Measurements from ENCODE around the gene GALR3. TPM values are rescaled to one million over a fixed set of nuclear protein-coding genes. Genes with fewer than 3 reads are reported as not detected.
"Not testable (repeated sequence)": the region's sequence is repeated elsewhere in the genome, so short reads cannot be mapped to it uniquely, and the experiment has no call there.

The GALR3 gene
- total RNA-seq, 4 donors from 2014 or later: not detected

DNA sequence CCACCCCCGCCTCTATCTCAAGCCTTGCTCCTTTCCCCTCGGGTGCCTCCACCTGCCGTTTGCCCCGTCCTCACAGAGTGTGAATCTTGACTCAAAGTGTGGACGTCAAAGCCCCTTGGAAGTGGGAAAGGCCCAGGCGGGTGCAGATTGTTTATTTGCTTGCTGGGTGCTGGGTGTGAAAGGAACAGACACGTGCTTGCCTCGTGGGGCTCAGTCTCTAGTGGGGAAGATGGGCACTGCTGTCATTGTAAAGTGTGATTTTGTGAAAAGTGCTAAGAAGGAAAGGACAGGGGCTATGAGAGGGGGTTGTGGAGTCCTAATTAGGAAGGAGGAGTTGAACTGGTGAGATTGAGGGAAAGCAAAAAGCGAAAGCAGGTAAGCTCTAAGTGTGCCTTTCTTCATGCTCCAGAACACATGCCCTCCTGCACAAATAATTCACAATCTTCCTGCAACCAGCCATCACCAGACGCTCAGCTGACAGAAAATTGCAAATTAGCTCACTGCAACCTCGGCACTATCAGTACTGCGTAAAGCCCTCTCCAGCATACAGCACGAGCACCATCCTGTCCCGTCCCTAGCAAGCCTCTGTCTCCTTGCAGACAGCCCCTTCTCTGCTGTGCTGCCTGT lies 25.2 kb upstream of the GALR3 start:
- Histone ChIP-seq H3K27me3 (no peaks in the 10 kb centered on the region), H3K4me1 (no peaks in the 10 kb centered on the region), H3K9me3 (no peaks in the 10 kb centered on the region), H3K4me3 (no peak overlapping the region), H3K36me3 (no peaks in the 10 kb centered on the region), H3K27ac (no peak overlapping the region)
- no peak for DNase-seq
- TF ChIP-seq POLR2A (IDR thresholded peaks at IDR 0.05) (no peak), CTCF (IDR thresholded peaks at IDR 0.05) (no peak)
- intact Hi-C loops (cut with DNase I; ENCODE audit: low total_unique reads): loop anchor here (10.0 kb wide), 1 partner anchor 153 kb away; no protein-coding TSS in a partner anchor

DNA sequence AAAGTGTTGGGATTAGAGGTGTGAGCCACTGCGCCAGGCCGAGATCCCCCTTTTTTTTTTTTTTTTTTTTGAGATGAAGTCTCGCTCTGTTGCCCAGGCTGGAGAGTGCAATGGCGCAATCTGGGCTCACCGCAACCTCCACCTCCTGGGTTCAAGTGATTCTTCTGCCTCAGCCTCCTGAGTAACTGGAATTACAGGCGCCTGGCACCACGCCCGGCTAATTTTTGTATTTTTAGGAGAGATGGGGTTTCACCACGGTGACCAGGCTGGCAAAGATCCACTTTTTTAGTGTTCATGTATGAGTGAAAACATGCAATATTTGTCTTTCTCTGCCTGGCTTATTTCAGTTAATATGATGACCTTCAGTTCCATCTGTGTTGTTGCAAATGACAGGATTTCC lies 23.2 kb upstream of the GALR3 start:
- not testable (repeated sequence) for H3K27me3 ChIP-seq, DNase-seq, H3K4me1 ChIP-seq, H3K36me3 ChIP-seq, H3K27ac ChIP-seq, H3K4me3 ChIP-seq, H3K9me3 ChIP-seq
- intact Hi-C loops (cut with DNase I; ENCODE audit: low total_unique reads): loop anchor here (10.0 kb wide), 1 partner anchor 155 kb away; no protein-coding TSS in a partner anchor

- Histone ChIP-seq H3K27ac (peak overlapping the region in 1 of 2 donors; percentile 54), H3K9me3 (no peaks in the 10 kb centered on the region), H3K4me3 (peak overlapping the region; percentile 51 to 66), H3K27me3 (no peaks in the 10 kb centered on the region), H3K36me3 (no peaks in the 10 kb centered on the region), H3K4me1 (no peaks in the 10 kb centered on the region)
- TF ChIP-seq CTCF (IDR thresholded peaks at IDR 0.05): no peak
- no peak for TF ChIP-seq POLR2A (IDR thresholded peaks at IDR 0.05)
- intact Hi-C loops (cut with DNase I; ENCODE audit: low total_unique reads): no loop called here
- no peak for DNase-seq
Measured at GRCh38 chr22:37801946-37802309, 21.3 kb upstream of the GALR3 start.

- Histone ChIP-seq H3K27me3 (no peaks in the 10 kb centered on the region), H3K4me1 (no peaks in the 10 kb centered on the region), H3K4me3 (peak overlapping the region; percentile 51 to 66), H3K36me3 (no peaks in the 10 kb centered on the region), H3K27ac (peak overlapping the region; percentile 20 to 54), H3K9me3 (no peaks in the 10 kb centered on the region)
- peak in 1 of 2 donors; percentile 45 for TF ChIP-seq POLR2A (IDR thresholded peaks at IDR 0.05)
- peak in 1 of 4 experiments; percentile 15 for TF ChIP-seq CTCF (IDR thresholded peaks at IDR 0.05)
- intact Hi-C loops (cut with DNase I; ENCODE audit: low total_unique reads): no loop called here
- DNase-seq: peak in 1 of 2 donors; percentile 59
Measured at GRCh38 chr22:37802310-37803194, 20.6 kb upstream of the GALR3 start.

- no peak for DNase-seq
- Histone ChIP-seq H3K36me3 (no peaks in the 10 kb centered on the region), H3K4me3 (peak overlapping the region in 1 of 2 donors; percentile 66), H3K27ac (peak overlapping the region; percentile 7 to 85), H3K9me3 (no peaks in the 10 kb centered on the region), H3K27me3 (no peaks in the 10 kb centered on the region), H3K4me1 (peaks cover 0 to under 1% of the 10 kb centered on the region in 2 donors)
- TF ChIP-seq CTCF (IDR thresholded peaks at IDR 0.05) (no peak), POLR2A (IDR thresholded peaks at IDR 0.05) (no peak)
- intact Hi-C loops (cut with DNase I; ENCODE audit: low total_unique reads): no loop called here
Measured at GRCh38 chr22:37803195-37803638, 20.0 kb upstream of the GALR3 start.

Data from uterus (tissue), 4 donors.